ENCODE measurements around the gene YBX3. TPM values are rescaled to one million over a fixed set of nuclear protein-coding genes. Genes with fewer than 3 reads are reported as not detected.

YBX3 gene
- total RNA-seq, 1 experiment from 2014 or later, result 315 TPM

DNA sequence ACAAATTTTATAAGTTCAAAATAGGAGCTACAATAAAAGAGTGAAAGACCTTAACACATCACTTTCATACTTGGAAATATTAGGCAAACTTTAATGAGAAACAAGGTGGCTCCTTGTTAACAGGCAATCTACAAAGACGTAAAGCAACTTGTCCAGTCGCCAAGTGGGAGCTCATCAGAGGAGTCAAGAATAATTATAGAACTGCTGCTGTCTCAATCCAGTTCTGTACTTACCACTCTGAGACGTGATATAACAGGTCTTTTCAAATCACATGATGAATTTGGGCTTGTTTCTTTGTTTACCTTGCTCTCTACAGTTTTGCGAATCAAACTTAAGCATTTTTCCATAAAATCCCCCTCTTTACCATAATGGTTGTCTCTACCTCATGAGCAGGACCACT lies 3.6 kb downstream of the YBX3 start:
- no peaks in the 10 kb centered on the region for H3K9me3 ChIP-seq
- TF ChIP-seq, protein P1, sequence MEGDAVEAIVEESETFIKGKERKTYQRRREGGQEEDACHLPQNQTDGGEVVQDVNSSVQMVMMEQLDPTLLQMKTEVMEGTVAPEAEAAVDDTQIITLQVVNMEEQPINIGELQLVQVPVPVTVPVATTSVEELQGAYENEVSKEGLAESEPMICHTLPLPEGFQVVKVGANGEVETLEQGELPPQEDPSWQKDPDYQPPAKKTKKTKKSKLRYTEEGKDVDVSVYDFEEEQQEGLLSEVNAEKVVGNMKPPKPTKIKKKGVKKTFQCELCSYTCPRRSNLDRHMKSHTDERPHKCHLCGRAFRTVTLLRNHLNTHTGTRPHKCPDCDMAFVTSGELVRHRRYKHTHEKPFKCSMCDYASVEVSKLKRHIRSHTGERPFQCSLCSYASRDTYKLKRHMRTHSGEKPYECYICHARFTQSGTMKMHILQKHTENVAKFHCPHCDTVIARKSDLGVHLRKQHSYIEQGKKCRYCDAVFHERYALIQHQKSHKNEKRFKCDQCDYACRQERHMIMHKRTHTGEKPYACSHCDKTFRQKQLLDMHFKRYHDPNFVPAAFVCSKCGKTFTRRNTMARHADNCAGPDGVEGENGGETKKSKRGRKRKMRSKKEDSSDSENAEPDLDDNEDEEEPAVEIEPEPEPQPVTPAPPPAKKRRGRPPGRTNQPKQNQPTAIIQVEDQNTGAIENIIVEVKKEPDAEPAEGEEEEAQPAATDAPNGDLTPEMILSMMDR (IDR thresholded peaks at IDR 0.05; ENCODE audit: insufficient read depth in 1 of 2, low read depth in 1 of 2, low read length in 1 of 2, severe bottlenecking in 1 of 2, unreplicated experiment in 1 of 2), result no peak
- intact Hi-C loops (cut with micrococcal nuclease; ENCODE audit: unreplicated experiment), result no loop called here
- no peak overlapping the region for H3K4me3 ChIP-seq (ENCODE audit: low read depth, low read length)
- ChIA-PET CTCF (interaction anchor here (0.5 to 1.5 kb wide), 2 partner anchors 31 to 103 kb away, joined by 3 to 5 read pairs; no protein-coding TSS in a partner anchor), POLR2A (interaction anchor here (0.6 kb wide), 1 partner anchor 1017 kb away, joined by 3 read pairs; no protein-coding TSS in a partner anchor)
- no peaks in the 10 kb centered on the region for H3K27me3 Mint-ChIP-seq (ENCODE audit: insufficient read depth, unreplicated experiment)
- H3K36me3 Mint-ChIP-seq (ENCODE audit: insufficient read depth, unreplicated experiment), result peaks cover 50% of the 10 kb centered on the region
- no TSS peak for BruUV-seq (replicated peaks)
- DNase-seq, result no peak
- peaks cover 55% of the 10 kb centered on the region for H3K4me1 Mint-ChIP-seq (ENCODE audit: low read depth, unreplicated experiment)
- H3K4me1 ChIP-seq, result peaks cover 45% of the 10 kb centered on the region
- H3K27me3 ChIP-seq (replicated peaks; ENCODE audit: control insufficient read depth, insufficient read depth, low read length), result no peaks in the 10 kb centered on the region
- H3K36me3 ChIP-seq (ENCODE audit: control insufficient read depth, insufficient read depth, low read length), result no peaks in the 10 kb centered on the region
- H3K4me3 Mint-ChIP-seq (ENCODE audit: unreplicated experiment), result no peak overlapping the region
- no peaks in the 10 kb centered on the region for H3K9me3 Mint-ChIP-seq (ENCODE audit: unreplicated experiment)
- no peak overlapping the region for H3K27ac Mint-ChIP-seq (ENCODE audit: unreplicated experiment)

DNA sequence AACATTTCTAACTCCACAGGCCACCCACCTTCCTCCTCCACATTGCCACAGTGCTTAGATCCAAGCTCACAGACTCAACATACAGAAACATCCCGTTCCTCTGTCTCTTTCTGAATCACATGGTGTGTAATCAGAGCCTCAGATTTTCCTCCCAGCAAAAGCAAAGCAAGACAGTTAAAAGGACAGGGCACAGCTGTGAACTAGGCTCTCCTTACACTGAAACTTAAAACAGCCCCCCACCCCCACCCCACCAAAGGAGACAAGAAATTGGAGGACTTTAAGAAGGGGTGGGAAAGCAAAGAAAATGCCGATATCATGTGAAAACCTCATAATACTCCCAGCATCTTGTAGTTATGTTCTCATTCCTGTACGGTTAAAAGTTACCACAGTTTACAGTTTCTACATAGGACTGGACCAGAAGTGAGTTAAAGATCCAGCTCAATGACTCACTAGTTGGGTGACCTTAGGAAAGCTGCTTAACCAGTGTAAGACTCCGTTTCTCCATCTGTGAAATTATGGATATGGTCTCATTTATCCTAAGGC lies 4.8 kb downstream of the YBX3 start:
- H3K4me1 Mint-ChIP-seq (ENCODE audit: low read depth, unreplicated experiment), result peaks cover 48% of the 10 kb centered on the region
- H3K27ac Mint-ChIP-seq (ENCODE audit: unreplicated experiment), result no peak overlapping the region
- intact Hi-C loops (cut with micrococcal nuclease; ENCODE audit: unreplicated experiment), result no loop called here
- Histone ChIP-seq H3K27me3 (replicated peaks; ENCODE audit: control insufficient read depth, insufficient read depth, low read length) (no peaks in the 10 kb centered on the region), H3K9me3 (no peaks in the 10 kb centered on the region), H3K36me3 (ENCODE audit: control insufficient read depth, insufficient read depth, low read length) (no peaks in the 10 kb centered on the region), H3K4me3 (ENCODE audit: low read depth, low read length) (no peak overlapping the region), H3K4me1 (peaks cover 41% of the 10 kb centered on the region)
- H3K9me3 Mint-ChIP-seq (ENCODE audit: unreplicated experiment), result no peaks in the 10 kb centered on the region
- no TSS peak for BruUV-seq (replicated peaks)
- no peak for DNase-seq
- peaks cover 61% of the 10 kb centered on the region for H3K36me3 Mint-ChIP-seq (ENCODE audit: insufficient read depth, unreplicated experiment)
- CTCF ChIA-PET, result interaction anchor here (1.3 kb wide), 1 partner anchor 32 kb away, joined by 5 read pairs; no protein-coding TSS in a partner anchor
- TF ChIP-seq, protein P1 (IDR thresholded peaks at IDR 0.05; ENCODE audit: insufficient read depth in 1 of 2, low read depth in 1 of 2, low read length in 1 of 2, severe bottlenecking in 1 of 2, unreplicated experiment in 1 of 2), result no peak
- POLR2A ChIA-PET, result no interaction called here
- H3K4me3 Mint-ChIP-seq (ENCODE audit: unreplicated experiment), result no peak overlapping the region
- no peaks in the 10 kb centered on the region for H3K27me3 Mint-ChIP-seq (ENCODE audit: insufficient read depth, unreplicated experiment)

DNA sequence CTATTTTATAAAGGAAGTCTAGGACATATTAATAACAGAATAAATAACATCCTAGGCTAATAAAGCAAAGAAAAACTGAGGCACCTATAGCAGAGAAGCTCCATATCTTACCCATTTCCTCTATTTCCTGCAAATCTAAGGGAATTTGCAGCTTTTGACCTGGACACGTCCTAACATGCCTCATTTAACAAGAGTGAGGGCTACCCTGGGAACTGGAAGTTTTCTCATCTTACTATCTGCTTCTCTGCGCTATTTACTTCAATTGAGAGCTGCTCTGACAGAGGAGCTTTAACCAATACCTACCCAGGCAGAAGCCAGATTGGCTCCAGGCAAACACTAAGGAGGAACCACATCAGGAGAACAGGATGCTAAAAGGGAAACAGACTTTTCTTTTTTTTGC lies 5.7 kb downstream of the YBX3 start:
- Mint-ChIP-seq H3K36me3 (ENCODE audit: insufficient read depth, unreplicated experiment) (peaks cover 69% of the 10 kb centered on the region), H3K4me1 (ENCODE audit: low read depth, unreplicated experiment) (peaks cover 48% of the 10 kb centered on the region), H3K27ac (ENCODE audit: unreplicated experiment) (peak overlapping the region; percentile 58), H3K9me3 (ENCODE audit: unreplicated experiment) (no peaks in the 10 kb centered on the region), H3K27me3 (ENCODE audit: insufficient read depth, unreplicated experiment) (no peaks in the 10 kb centered on the region), H3K4me3 (ENCODE audit: unreplicated experiment) (no peak overlapping the region)
- DNase-seq, result no peak
- Histone ChIP-seq H3K27me3 (replicated peaks; ENCODE audit: control insufficient read depth, insufficient read depth, low read length) (no peaks in the 10 kb centered on the region), H3K4me3 (ENCODE audit: low read depth, low read length) (no peak overlapping the region), H3K9me3 (no peaks in the 10 kb centered on the region), H3K36me3 (ENCODE audit: control insufficient read depth, insufficient read depth, low read length) (no peaks in the 10 kb centered on the region; the same call in 1 of the 2 replicates), H3K4me1 (peaks cover 41% of the 10 kb centered on the region)
- ChIA-PET POLR2A (no interaction called here), CTCF (interaction anchor here (0.6 to 1.3 kb wide), 2 partner anchors 33 to 544 kb away, joined by 5 to 9 read pairs; no protein-coding TSS in a partner anchor)
- TF ChIP-seq, protein P1 (IDR thresholded peaks at IDR 0.05; ENCODE audit: insufficient read depth in 1 of 2, low read depth in 1 of 2, low read length in 1 of 2, severe bottlenecking in 1 of 2, unreplicated experiment in 1 of 2), result no peak
- BruUV-seq (replicated peaks), result no TSS peak
- intact Hi-C loops (cut with micrococcal nuclease; ENCODE audit: unreplicated experiment), result no loop called here
